Measurements from ENCODE around the gene NDUFA3. TPM values are rescaled to one million over a fixed set of nuclear protein-coding genes. Genes with fewer than 3 reads are reported as not detected.

NDUFA3 gene
- total RNA-seq, 2 donors from 2014 or later = 4.7 to 5.3 TPM

DNA sequence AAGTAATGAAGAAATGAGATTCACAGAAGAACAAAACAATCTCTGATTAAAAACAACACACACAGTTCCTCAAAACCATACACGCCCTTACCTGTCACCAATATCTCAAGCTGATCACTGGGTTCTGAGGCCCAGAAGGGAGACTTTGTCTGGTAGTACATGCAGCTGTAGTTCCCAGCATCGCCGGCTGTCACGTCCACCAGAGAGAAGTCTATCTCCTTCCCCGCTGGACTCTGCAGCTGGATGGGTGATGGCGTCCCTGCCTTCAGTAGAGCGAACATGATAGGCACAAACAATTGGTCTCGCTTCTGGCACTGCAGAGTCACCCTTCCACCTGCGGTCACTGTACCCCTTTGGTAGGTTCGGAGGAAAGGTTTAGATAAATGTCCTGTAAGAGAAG, 28.8 kb upstream of the NDUFA3 start:
- intact Hi-C loops (cut with DNase I) = no loop called here
- DNase-seq (no peak), ATAC-seq (no peak)
- WGBS, 2 donors = 73 to 79% methylated on average over 8 to 10 of the region's 10 CpGs
- Histone ChIP-seq H3K27ac (no peak overlapping the region), H3K4me1 (no peaks in the 10 kb centered on the region), H3K4me3 (no peak overlapping the region), H3K36me3 (replicated peaks in 1 of 2; ENCODE audit: insufficient read depth in 1 of 2, low read depth in 2 of 2) (no peaks in the 10 kb centered on the region), H3K27me3 (no peaks in the 10 kb centered on the region), H3K9me3 (peaks cover 0 to 8% (median 0%) of the 10 kb centered on the region in 3 donors)
- TF ChIP-seq, protein P1, sequence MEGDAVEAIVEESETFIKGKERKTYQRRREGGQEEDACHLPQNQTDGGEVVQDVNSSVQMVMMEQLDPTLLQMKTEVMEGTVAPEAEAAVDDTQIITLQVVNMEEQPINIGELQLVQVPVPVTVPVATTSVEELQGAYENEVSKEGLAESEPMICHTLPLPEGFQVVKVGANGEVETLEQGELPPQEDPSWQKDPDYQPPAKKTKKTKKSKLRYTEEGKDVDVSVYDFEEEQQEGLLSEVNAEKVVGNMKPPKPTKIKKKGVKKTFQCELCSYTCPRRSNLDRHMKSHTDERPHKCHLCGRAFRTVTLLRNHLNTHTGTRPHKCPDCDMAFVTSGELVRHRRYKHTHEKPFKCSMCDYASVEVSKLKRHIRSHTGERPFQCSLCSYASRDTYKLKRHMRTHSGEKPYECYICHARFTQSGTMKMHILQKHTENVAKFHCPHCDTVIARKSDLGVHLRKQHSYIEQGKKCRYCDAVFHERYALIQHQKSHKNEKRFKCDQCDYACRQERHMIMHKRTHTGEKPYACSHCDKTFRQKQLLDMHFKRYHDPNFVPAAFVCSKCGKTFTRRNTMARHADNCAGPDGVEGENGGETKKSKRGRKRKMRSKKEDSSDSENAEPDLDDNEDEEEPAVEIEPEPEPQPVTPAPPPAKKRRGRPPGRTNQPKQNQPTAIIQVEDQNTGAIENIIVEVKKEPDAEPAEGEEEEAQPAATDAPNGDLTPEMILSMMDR (IDR thresholded peaks at IDR 0.05) = no peak
- no peak for TF ChIP-seq POLR2A (IDR thresholded peaks at IDR 0.05)

DNA sequence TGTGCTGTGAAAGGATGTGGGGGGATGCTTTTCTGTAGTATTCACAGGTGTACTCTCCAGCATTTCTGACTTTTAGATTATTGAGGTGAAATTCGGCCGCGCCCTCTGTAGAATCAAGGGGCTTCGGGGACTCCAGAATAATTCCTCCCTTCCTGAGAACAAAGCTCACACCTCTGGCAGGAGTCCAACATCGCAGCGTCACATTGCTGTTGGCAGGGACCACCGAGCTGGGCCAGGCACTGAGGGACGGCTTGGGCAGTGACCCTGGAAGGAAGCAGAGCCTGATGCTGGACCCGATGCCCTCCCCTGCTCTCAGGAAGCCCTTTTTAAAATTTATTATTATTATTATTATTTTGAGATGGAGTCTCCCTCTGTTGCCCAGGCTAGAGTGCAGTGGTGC, 27.8 kb upstream of the NDUFA3 start:
- ATAC-seq (no peak), DNase-seq (no peak)
- H3K4me1 ChIP-seq = no peaks in the 10 kb centered on the region
- TF ChIP-seq, protein P1 (IDR thresholded peaks at IDR 0.05) = no peak
- no peak for TF ChIP-seq POLR2A (IDR thresholded peaks at IDR 0.05)
- no peaks in the 10 kb centered on the region for H3K27me3 ChIP-seq
- intact Hi-C loops (cut with DNase I) = no loop called here
- H3K9me3 ChIP-seq = peaks cover 0 to 2% (median 0%) of the 10 kb centered on the region in 3 donors
- H3K4me3 ChIP-seq = no peak overlapping the region
- H3K36me3 ChIP-seq (replicated peaks in 1 of 2; ENCODE audit: insufficient read depth in 1 of 2, low read depth in 2 of 2) = no peaks in the 10 kb centered on the region
- no peak overlapping the region for H3K27ac ChIP-seq
- WGBS, 2 donors = 59 to 81% methylated on average over 9 of the region's 9 CpGs

DNA sequence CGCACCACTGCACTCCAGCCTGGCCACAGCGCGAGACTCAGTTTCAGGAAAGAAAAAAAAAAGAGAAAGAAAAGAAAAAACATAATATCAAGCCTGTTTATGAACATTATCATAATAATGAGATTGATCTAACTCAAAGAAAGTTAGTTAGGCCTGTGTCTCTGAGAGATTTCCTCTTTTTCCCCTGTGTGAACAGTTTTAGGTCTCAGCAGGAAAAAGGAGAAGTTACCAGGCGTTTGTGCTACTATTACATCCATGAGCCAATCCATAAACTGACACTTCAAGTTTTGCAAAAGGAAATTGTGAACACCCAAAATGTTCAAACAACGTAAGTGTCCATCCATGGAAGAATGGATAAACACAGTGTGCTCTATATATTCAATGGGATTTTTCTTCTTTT, 25.3 kb upstream of the NDUFA3 start:
- H3K27me3 ChIP-seq = no peaks in the 10 kb centered on the region
- no peak for ATAC-seq
- DNase-seq = no peak
- H3K27ac ChIP-seq = no peak overlapping the region
- no peak overlapping the region for H3K4me3 ChIP-seq
- no peaks in the 10 kb centered on the region for H3K36me3 ChIP-seq (replicated peaks in 1 of 2; ENCODE audit: insufficient read depth in 1 of 2, low read depth in 2 of 2)
- no peaks in the 10 kb centered on the region for H3K4me1 ChIP-seq
- H3K9me3 ChIP-seq = peaks cover 0 to 6% (median 0%) of the 10 kb centered on the region in 3 donors
- intact Hi-C loops (cut with DNase I) = no loop called here
- no peak for TF ChIP-seq POLR2A (IDR thresholded peaks at IDR 0.05)
- TF ChIP-seq, protein P1 (IDR thresholded peaks at IDR 0.05) = no peak
- WGBS, 2 donors = 64 to 76% methylated on average over 5 of the region's 5 CpGs

DNA sequence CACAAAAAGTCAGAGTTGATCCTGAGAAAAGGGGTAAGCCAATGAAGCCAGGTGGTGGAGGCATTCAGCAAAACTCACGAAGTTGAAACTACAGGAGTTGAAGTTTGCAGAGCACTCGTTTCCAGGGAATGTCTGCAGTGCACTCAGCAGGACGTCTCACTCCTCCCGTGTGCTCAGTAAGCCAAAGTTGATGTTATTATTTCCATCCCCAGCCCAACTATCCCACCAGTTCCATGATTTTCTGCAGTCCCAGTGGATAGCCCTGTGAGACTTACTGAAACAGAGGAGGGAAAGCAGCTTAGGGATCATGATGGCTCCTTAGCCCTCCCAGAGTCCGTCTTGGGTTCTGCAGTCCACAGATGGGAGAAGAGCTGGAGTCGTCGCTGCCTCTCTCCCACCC, 21.6 kb upstream of the NDUFA3 start, which contains the start of gene TARM1:
TARM1 (minus strand) TSS at position 334 of the 400 bp plus-strand sequence; CDS start at position 309, 25 bp downstream.
- DNase-seq = no peak
- peaks cover 0 to 6% (median 0%) of the 10 kb centered on the region in 3 donors for H3K9me3 ChIP-seq
- no peak within 1 kb of the TSS for H3K27ac ChIP-seq
- H3K4me3 ChIP-seq = no peak within 1 kb of the TSS
- TF ChIP-seq POLR2A (IDR thresholded peaks at IDR 0.05) = no peak
- TF ChIP-seq, protein P1 (IDR thresholded peaks at IDR 0.05) = no peak
- no peaks in the 10 kb centered on the region for H3K4me1 ChIP-seq
- H3K36me3 ChIP-seq (replicated peaks in 1 of 2; ENCODE audit: insufficient read depth in 1 of 2, low read depth in 2 of 2) = no peaks in the 10 kb centered on the region
- ATAC-seq = no peak
- intact Hi-C loops (cut with DNase I) = no loop called here
- no peaks in the 10 kb centered on the region for H3K27me3 ChIP-seq
- 56 to 63% methylated on average over 7 of the region's 7 CpGs for WGBS, 2 donors

DNA sequence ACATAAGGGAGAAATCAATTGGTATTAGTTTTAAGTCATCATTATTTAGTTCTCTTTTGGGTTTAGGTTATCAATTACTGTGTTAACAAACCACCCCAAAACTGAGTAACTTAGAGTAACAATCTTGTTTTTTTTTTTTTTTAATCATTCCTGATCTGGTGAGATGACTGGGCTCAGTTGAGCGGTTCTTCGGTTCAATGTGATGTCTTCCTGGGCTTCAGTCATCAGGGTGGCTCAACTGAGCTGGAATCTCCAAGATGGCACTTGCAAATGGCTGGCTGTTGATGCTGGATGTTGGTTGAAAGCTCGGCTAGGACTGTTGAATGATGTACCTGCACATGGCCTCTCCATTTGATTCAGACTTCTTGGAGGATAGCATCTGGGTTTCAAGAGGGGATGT, 18.2 kb upstream of the NDUFA3 start:
- intact Hi-C loops (cut with DNase I) = no loop called here
- H3K4me3 ChIP-seq = no peak overlapping the region
- peaks cover 0 to 6% (median 0%) of the 10 kb centered on the region in 3 donors for H3K9me3 ChIP-seq
- ATAC-seq = no peak
- H3K27me3 ChIP-seq = no peaks in the 10 kb centered on the region
- 78 to 82% methylated on average over 3 of the region's 3 CpGs for WGBS, 2 donors
- H3K27ac ChIP-seq = no peak overlapping the region
- DNase-seq = no peak
- H3K4me1 ChIP-seq = no peaks in the 10 kb centered on the region
- no peaks in the 10 kb centered on the region for H3K36me3 ChIP-seq (replicated peaks in 1 of 2; ENCODE audit: insufficient read depth in 1 of 2, low read depth in 2 of 2)
- TF ChIP-seq, protein P1 (IDR thresholded peaks at IDR 0.05) = no peak
- TF ChIP-seq POLR2A (IDR thresholded peaks at IDR 0.05) = no peak
